GM21737 (cell line): ENCODE results near the gene HSD3B7.
A peak's percentile ranks its signal among the peaks of the same experiment; 100 is the strongest.

Experiments used
- ATAC-seq: cut with Tn5 transposase; IDR thresholded peaks from one replicate; pipeline ENCODE4 v1.9.1; 2021; ENCODE audit warnings: mild to moderate bottlenecking, moderate library complexity; ENCODE audit not compliant: unreplicated experiment

The HSD3B7 gene

DNA sequence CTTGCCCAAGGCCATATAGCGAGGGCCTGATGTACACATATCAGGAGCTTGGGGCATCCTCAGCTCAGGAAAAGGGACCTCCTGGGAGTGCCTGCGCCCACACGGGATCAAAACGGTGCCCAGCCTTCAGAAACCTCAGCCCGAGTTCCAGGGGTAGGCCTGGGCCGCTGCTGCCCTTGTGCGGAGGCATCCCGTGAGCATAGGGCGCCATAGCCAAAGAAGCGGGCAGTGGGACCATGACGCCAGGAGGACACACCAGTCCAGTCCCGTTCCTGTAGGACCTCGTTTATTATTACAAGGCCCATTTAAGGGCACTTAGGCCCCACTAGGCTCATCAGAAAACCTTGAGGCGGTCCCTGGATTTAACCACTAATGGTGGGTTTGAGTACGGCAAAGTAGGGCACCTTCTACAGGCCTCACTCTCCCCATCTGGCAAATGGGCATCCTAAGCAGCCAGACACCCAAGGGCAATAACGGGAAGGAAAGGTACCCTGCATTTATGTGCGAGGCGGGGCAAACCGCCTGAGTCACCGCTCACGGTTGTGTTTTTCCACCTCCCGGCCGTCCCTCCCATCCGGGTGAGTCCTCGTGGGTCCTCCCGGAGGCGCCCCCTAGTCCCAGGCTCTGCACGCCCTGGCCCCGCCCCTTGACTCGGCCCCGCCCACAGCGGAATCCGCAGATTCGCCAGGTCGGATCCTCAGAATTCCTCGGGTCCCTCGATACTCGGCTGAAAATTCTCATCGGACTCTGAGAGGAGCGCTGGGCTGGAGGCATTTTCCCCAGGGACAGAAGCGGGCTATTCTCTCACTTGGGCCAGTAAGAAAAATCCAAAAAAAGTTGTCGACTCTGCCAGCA, 28.2 kb upstream of the HSD3B7 start:
- peak; percentile 41 for ATAC-seq

DNA sequence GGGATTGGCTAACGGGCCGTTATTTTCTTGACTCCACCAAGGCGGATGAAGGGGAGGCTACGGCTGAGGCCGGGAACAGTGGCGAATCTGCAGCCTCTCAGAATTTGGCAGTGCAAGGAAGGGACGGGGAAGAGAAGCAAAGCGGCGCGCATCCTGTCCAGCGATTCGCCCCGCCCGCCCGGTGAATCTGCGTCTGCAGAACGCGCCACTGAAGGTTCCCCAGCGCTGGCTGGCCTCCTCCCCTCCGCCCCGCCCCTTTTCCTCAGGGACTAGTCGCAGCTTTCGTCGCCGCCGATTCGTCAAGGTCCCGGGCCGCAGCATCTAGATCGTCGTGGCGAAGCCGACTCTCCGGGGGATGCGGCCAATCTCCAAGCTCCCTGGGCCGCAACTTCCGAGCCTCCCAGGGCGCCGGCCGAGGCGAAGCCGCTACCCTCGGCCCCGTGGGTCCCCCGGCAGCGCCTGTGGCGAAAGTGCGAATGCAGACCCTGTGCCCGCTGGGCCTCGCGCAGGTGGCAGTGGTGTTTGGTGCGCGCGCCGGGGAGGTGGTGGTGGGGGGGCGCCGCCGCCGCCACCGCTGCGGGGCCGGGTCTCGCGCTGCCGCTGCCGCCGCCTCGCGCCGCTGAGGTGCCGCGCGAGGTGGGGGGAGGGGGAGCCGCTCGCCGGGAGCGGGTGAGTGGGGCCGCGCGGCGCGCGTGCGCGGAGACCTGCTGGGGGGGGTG, 27.4 kb upstream of the HSD3B7 start, which contains the start of gene SETD1A:
Gene SETD1A, plus strand, starts transcription at position 299 of the 719 bp plus-strand sequence. CDS start 978 bp downstream, outside the sequence.
- peak; percentile 74 for ATAC-seq

DNA sequence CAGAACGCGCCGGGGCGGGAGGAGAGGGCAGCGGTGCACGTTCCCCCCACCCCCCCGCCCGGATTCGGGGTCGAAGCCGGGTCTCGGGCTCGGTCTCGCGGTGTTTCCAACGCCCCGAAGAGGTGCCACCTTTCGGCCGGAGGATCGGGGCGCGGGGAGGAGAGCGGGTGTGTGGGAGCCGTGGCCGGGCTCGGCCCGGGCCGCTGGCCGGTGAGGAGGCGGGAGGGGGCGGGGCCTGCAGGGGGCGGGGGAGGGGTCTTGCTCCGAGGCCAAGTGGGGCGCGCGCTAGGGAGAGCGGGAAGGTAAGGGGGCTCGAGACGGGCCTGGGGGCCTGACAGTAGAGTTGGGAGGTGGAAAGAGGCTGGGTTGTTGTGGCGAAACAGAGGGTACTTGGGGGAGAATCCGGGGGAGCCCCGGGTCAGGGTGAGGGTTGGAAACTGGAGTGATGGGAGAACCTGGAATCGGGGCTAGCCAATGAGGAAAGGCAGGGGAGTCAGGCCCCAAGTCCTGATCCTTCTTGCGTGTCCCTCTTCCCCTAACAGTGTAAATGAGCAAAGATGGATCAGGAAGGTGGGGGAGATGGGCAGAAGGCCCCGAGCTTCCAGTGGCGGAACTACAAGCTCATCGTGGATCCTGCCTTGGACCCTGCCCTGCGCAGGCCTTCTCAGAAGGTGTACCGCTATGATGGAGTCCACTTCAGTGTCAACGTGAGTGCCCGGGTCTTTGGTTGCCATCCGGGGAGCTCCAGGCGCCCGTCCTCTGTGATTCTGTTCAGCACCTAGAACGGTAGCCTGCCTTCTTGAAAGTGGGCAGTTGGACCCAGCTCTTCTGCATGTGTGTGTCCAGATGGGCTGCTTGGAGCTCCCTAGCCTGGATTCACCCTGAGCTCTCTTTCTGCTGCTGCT, 26.6 kb upstream of the HSD3B7 start:
- ATAC-seq: peak; percentile 33

DNA sequence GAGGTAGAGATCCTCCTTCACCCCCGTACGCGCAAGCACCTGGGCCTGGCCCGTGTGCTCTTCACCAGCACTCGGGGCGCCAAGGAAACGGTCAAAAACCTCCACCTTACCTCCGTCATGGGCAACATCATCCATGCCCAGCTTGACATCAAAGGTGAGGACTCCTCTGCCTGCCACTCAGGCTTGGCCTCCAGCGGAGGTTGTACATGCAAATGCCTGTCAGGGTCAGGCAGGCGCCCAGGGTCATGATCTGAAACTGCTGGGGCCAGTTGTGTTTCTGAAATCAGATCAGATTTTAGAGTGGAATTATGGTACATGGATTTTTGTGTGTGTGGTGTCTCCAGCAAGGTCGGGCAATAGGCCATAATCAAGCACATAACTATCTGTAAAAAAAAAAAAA, 23.6 kb upstream of the HSD3B7 start:
- ATAC-seq: no peak

DNA sequence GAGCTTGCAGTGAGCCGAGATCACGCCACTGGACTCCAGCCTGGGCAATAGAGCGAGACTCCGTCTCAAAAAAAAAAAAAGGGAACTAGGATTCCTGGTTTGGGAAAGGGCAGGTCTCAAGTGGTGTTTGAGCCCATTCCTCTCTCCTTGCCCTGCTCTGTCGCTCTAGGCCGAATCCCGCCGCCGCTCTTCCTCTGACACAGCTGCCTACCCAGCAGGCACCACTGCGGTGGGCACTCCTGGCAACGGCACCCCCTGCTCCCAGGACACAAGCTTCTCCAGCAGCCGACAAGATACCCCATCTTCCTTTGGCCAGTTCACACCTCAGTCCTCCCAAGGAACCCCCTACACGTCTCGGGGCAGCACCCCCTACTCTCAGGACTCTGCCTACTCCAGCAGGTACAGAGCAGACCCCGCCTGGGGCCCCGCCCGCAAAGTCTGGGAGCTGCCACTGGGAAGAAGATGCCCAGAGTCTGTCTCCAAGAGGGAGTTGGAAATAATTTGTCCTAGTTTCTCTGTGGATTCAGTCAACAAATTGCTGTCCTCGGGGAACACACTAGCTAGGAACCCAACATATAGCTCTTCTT, 21.0 kb upstream of the HSD3B7 start:
- no peak for ATAC-seq

DNA sequence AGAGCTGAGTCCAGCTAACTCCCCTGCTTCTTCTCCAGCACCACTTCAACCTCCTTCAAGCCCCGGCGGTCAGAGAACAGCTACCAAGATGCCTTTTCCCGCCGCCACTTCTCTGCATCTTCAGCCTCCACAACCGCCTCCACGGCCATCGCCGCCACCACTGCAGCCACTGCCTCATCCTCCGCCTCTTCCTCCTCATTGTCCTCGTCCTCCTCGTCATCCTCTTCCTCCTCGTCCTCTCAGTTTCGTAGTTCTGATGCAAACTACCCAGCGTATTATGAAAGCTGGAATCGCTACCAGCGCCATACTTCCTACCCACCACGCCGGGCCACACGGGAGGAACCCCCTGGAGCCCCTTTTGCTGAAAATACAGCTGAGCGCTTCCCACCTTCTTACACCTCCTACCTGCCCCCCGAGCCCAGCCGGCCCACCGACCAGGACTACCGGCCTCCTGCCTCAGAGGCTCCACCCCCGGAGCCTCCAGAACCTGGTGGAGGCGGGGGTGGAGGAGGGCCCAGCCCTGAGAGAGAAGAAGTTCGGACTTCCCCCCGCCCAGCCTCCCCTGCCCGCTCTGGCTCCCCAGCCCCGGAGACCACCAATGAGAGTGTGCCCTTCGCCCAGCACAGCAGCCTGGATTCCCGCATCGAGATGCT, 20.3 kb upstream of the HSD3B7 start:
- ATAC-seq: no peak

DNA sequence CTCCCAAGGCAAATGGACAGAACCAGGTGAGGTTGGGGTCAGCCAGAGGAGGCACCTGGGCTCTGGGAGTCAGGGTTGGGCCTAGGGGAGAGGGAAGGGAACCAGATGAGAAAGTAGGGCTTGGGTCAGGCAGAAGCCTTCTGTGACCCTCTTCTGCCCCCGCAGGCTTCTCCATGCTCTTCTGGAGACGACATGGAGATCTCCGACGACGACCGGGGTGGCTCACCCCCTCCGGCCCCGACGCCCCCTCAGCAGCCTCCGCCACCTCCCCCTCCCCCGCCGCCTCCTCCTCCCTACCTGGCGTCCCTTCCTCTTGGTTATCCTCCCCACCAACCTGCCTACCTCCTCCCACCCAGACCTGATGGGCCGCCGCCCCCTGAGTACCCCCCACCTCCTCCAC, 19.6 kb upstream of the HSD3B7 start:
- ATAC-seq: no peak

DNA sequence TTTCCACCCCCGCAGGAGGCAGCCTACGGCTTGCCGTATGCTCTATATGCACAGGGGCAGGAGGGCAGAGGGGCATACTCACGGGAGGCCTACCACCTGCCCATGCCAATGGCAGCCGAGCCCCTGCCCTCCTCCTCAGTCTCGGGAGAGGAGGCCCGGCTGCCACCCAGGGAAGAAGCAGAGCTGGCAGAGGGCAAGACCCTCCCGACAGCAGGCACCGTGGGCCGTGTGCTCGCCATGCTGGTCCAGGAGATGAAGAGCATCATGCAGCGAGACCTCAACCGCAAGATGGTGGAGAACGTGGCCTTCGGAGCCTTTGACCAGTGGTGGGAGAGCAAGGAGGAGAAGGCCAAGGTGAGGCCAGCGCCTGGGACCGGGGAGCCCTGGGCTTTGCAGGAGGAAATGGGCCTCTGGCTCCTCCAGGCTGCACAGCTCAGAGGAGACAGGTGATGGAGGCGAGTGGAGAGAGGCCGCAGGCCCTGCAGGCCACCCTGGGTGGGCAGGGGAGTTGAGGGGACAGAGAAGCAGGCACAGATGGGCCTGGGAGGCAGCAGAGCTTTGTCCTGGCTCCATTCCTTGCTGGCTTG, 18.9 kb upstream of the HSD3B7 start:
- no peak for ATAC-seq

DNA sequence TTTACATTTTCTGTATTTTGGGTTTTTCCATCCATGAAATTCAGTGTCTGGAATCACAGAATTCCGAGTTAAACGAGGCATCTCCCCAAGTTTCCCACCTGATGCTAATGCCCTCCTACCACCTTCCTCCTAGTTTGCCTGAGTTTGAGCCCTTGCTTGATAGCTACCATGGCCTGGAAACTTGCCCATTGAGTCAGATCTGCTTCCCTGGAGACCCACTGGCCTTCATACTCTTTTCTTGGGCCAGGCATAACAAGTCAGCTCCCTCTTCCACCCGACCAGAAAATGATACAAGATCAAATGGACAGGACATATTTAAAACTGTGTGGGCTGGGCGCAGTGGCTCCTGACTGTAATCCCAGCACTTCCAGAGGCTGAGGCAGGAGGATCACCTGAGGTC, 17.2 kb upstream of the HSD3B7 start:
- no peak for ATAC-seq

DNA sequence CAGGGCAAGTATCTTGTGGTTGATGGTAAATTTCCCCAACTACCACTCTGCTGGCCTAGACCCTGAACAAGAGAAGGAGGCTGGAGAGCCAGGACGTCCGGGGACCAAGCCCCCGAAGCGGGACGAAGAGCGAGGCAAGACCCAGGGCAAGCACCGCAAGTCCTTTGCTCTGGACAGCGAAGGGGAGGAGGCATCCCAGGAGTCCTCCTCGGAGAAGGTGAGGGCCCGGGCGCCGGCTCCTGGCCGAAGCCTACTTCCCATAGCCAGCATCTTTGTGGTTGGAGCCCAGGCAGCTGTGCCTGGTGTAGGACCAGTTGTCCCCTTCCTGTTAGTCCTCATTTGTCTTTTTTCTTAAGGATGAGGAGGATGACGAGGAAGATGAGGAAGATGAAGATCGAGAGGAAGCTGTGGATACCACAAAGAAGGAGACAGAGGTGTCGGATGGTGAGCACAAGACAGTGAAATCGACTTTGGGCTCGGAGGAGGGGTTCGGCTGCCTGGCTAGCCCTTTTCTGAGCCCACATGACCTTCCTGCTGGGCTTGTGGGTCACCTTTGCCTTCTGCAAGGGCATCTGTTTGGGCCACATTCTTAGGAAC, 15.7 kb upstream of the HSD3B7 start:
- ATAC-seq: no peak

DNA sequence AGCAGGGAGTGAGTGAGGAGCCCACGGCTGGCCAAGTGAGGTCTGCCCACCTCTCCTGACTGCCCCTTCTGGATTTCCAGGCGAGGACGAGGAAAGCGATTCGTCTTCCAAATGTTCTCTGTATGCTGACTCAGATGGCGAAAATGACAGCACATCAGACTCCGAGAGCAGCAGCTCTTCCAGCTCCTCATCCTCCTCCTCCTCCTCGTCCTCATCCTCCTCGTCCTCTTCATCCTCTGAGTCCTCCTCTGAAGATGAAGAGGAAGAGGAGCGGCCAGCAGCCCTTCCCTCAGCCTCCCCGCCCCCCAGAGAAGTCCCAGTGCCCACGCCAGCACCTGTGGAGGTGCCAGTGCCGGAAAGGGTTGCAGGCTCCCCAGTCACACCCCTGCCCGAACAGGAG, 13.7 kb upstream of the HSD3B7 start:
- no peak for ATAC-seq

DNA sequence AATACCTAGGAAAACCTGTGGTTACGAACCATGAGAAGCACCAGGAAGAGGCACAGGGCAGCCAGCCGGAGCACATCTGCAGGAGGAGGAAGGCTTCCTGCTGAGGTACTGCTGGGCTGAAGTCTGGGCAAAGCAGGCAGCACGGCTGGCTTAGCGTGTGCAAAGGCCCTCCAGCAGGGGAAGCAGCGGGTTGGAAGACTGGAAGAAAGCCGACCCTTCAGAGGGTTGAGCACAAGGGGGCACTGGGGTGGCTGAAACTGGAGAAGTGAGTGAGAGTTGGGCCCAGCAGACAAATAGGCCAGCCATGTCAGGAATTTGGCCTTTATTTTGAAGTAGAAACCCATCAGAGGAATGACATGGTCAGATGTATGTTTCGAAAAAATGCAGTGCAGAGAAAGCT, 12.1 kb upstream of the HSD3B7 start:
- no peak for ATAC-seq

DNA sequence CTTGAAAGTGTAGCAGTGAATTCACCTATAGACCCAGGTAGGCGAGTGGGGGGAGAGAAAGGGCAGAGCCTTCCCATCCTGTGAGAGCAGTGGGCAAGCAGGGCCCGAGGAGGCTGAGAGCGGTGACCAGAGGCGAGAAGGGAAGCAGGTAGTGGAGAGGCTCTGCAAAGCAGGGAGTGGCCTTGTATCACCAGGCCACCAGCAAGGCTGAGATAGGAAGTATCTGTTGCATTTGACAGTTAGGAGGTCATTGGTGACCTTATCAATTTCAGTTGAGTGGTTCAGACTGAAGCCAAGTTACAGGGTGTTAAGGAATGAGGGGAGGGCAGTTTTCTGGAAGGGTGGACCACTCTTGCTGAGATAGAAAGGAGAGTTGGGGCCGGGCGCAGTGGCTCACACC, 10.7 kb upstream of the HSD3B7 start:
- ATAC-seq: no peak

DNA sequence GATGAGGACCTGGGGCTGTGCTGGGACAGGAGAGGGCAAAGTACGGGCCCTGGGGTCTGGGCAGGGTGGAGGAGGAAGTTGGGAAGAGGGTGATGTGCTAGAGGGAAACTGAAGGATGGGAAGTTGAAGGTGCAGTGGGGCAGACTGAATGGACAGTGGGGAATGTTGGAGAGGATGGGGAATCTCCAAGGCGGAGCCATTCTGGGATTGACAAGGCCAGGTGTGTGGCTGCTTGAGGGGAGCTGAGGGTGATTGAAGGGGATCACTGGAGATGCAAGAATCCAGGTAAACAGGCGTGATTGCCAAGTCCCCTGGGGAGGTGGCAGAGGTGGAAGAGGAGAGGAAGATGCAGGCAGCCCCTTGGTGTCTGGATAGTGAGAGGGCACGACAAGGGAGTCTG, 8.5 kb upstream of the HSD3B7 start:
- ATAC-seq: no peak

DNA sequence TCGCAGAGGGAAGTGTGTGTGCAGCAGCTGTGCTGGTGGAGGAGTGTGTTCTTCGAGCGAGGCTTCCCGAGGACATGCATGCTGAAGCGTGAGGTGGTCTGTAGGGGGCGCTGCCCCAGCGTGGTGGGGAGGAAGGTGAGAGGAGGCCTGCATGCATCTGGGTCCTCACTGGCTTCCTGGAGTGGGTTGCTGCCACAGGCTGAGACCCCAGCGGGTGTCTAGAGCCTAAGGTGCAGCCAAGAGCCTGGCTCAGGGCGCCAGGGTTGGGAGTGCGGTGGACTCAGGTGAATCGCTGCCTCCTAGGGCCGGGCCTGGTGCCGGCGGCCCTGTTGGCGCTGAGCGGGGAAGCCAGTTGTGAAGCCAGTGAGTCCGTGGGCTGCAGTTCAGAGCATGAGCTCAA, 7.5 kb upstream of the HSD3B7 start:
- no peak for ATAC-seq

DNA sequence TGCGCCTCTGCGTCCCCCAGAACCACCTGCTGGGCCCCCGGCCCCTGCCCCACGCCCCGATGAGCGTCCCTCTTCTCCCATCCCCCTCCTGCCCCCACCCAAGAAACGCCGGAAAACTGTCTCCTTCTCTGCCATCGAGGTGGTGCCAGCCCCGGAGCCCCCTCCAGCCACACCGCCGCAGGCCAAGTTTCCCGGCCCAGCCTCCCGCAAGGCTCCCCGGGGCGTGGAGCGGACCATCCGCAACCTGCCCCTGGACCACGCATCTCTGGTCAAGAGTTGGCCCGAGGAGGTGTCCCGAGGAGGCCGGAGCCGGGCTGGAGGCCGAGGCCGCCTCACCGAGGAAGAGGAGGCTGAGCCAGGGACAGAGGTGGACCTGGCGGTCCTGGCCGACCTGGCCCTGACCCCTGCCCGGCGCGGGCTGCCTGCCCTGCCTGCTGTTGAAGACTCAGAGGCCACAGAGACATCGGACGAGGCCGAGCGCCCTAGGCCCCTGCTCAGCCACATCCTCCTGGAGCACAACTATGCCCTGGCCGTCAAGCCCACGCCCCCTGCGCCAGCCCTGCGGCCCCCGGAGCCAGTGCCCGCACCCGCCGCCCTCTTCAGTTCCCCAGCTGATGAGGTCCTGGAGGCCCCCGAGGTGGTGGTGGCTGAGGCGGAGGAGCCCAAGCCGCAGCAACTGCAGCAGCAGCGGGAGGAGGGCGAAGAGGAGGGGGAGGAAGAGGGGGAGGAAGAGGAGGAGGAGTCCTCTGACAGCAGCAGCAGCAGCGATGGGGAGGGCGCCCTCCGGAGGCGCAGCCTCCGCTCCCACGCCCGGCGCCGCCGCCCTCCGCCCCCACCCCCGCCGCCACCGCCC, 5.6 kb upstream of the HSD3B7 start:
- ATAC-seq: no peak

DNA sequence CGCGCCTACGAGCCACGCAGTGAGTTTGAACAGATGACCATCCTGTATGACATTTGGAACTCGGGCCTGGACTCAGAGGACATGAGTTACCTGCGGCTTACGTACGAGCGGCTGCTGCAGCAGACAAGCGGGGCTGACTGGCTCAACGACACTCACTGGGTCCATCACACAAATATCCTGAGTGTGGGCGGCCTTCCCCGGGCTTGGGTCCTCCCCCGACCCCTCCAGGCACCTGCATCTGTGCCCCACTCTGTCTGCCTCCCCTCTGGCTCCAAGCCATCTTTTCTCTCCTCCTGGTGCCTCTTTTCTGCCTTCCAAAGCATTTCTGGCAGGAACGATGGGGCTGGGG, 5.0 kb upstream of the HSD3B7 start:
- ATAC-seq: no peak

DNA sequence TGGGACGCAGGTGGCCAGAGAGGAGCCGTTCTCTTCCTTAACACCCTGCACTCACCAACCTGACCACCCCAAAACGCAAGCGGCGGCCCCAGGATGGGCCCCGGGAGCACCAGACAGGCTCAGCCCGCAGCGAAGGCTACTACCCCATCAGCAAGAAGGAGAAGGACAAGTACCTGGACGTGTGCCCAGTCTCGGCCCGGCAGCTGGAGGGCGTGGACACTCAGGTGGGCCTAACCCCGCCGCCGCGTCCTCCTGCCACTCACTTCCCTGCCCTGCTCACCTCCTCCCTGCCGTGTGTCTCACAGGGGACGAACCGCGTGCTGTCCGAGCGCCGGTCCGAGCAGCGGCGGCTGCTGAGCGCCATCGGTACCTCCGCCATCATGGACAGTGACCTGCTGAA, 4.6 kb upstream of the HSD3B7 start:
- ATAC-seq: no peak

DNA sequence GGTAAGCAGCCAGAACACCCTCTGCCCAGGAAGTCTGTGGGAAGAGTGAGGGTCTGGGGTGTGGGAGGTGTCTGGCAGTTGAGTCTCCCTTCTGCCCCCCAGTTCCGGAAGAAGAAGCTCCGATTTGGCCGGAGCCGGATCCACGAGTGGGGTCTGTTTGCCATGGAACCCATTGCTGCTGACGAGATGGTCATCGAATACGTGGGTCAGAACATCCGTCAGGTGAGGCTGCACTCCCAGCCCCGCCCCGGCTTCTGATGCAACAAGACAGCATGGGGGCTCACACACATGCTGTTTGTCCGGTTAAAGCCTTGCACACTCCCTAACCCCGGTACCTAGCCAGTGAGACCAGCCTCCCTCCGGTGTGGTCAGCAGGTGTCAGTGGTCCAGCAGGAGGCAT, 4.0 kb upstream of the HSD3B7 start:
- ATAC-seq: no peak
